ENCODE results near the gene CMTM8.

CMTM8 gene

DNA sequence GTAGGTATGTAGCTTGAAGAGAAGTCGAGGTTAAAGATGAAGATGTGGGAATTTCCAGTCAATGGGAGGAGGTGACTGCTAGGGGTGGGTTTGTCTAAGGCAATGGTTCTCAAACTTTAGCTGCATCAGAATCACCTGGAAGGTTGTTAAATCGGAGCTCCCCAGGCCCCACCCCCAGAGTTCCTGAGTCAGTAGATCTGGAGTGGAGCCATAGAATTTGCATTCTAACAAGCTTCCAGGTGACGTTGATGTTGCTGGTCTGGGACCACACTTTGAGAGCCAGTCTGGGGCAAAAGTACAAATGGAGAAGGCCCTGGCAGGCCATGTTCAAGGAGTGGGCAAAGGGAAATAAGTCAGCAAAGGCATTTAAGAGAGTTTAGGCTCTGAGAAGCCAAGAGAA lies 69.1 kb downstream of the CMTM8 start:
- no peak for DNase-seq (ENCODE audit: extremely low spot score)
- TF ChIP-seq L3MBTL2 (conservative IDR thresholded peaks at IDR 0.05) = no peak
- POLR2A ChIA-PET = no interaction called here
- CTCF ChIA-PET = interaction anchor here (1.1 kb wide), 1 partner anchor 10 kb away, joined by 3 read pairs; no protein-coding TSS in a partner anchor

GRCh38 chr3:32308378-32308777 lies 69.9 kb downstream of the CMTM8 start:
- POLR2A ChIA-PET = no interaction called here
- CTCF ChIA-PET = no interaction called here
- TF ChIP-seq SUZ12 (IDR thresholded peaks at IDR 0.05) (no peak), TARDBP (IDR thresholded peaks at IDR 0.05) (no peak), FOXK2 (IDR thresholded peaks at IDR 0.05) (no peak), CTBP1 (IDR thresholded peaks at IDR 0.05; ENCODE audit: borderline replicate concordance) (no peak), ARNT (IDR thresholded peaks at IDR 0.05) (no peak), LEF1 (IDR thresholded peaks at IDR 0.05; ENCODE audit: borderline replicate concordance) (no peak), BHLHE40 (IDR thresholded peaks at IDR 0.05; ENCODE audit: borderline replicate concordance) (no peak), FOXA1 (IDR thresholded peaks at IDR 0.05) (no peak), FOXM1 (IDR thresholded peaks at IDR 0.05; ENCODE audit: borderline replicate concordance) (no peak), SP1 (IDR thresholded peaks at IDR 0.05) (no peak), ELF4 (IDR thresholded peaks at IDR 0.05) (no peak), L3MBTL2 (conservative IDR thresholded peaks at IDR 0.05) (no peak), ZNF384 (IDR thresholded peaks at IDR 0.05) (no peak), PKNOX1 (IDR thresholded peaks at IDR 0.05) (no peak), NFRKB (IDR thresholded peaks at IDR 0.05) (no peak), HDGF (IDR thresholded peaks at IDR 0.05; ENCODE audit: borderline replicate concordance) (no peak)
- DNase-seq (ENCODE audit: extremely low spot score) = no peak

DNA sequence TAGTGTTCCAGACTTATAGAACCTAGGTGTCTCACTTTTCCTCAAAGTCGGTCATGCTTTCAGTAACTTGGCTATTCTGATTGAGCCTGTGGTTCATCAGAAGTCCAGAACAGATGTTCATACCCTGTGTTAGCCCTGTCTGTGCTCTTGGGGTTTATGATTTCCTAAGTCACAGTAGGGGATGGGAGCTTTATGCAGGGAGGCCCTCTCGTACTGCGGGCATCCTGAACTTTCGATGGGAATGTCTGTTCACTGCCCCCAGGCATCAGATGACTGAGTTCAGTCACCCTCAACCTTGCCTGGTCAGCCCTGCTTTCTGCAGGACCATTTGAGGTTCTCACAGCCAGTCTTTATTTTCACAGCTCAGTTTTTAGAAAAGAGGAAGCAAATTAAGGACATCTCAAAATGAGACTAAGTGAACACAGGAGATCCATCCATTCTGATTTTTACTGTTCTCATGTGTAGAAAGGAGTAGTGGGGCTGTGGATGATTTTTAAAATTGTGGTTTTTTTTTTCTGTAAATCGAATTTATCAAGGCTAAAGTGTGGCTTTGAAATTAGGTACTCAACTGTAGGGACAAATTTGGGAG lies 71.3 kb downstream of the CMTM8 start:
- ChIA-PET CTCF (interaction anchor here (0.7 kb wide), 1 partner anchor 58 kb away, joined by 3 read pairs; no protein-coding TSS in a partner anchor), POLR2A (no interaction called here)
- no peak for TF ChIP-seq PKNOX1 (IDR thresholded peaks at IDR 0.05)
- TF ChIP-seq TARDBP (IDR thresholded peaks at IDR 0.05) = no peak
- TF ChIP-seq LEF1 (IDR thresholded peaks at IDR 0.05; ENCODE audit: borderline replicate concordance) = no peak
- TF ChIP-seq FOXA1 (IDR thresholded peaks at IDR 0.05) = no peak
- no peak for TF ChIP-seq BHLHE40 (IDR thresholded peaks at IDR 0.05; ENCODE audit: borderline replicate concordance)
- TF ChIP-seq CTBP1 (IDR thresholded peaks at IDR 0.05; ENCODE audit: borderline replicate concordance) = no peak
- no peak for TF ChIP-seq FOXM1 (IDR thresholded peaks at IDR 0.05; ENCODE audit: borderline replicate concordance)
- TF ChIP-seq ELF4 (IDR thresholded peaks at IDR 0.05) = no peak
- no peak for TF ChIP-seq FOXK2 (IDR thresholded peaks at IDR 0.05)
- TF ChIP-seq ARNT (IDR thresholded peaks at IDR 0.05) = no peak
- no peak for TF ChIP-seq SP1 (IDR thresholded peaks at IDR 0.05)
- no peak for TF ChIP-seq SUZ12 (IDR thresholded peaks at IDR 0.05)
- TF ChIP-seq HDGF (IDR thresholded peaks at IDR 0.05; ENCODE audit: borderline replicate concordance) = no peak
- TF ChIP-seq NFRKB (IDR thresholded peaks at IDR 0.05) = no peak
- TF ChIP-seq L3MBTL2 (conservative IDR thresholded peaks at IDR 0.05) = no peak
- TF ChIP-seq ZNF384 (IDR thresholded peaks at IDR 0.05) = no peak
- DNase-seq (ENCODE audit: extremely low spot score) = no peak

DNA sequence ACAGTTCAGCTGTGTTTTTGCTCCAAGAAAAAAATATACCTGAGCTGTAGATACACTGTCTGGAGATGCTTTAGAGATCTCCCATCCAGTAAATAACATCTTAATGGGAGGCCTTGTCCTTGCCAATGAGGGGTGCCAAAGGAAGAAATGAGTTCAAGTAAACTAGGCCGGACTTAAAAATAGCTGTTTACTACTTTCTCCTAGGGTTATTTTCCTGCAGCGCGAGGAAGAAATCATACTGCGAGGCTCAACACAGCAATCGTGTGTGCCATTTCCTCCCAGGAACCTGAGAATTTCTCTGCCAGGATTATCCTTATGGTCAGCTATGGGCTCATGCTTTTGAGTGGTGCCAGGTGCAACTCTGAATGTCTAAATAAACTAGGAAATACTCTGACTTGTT lies 71.9 kb downstream of the CMTM8 start:
- POLR2A ChIA-PET = no interaction called here
- DNase-seq (ENCODE audit: extremely low spot score) = no peak
- TF ChIP-seq L3MBTL2 (conservative IDR thresholded peaks at IDR 0.05) (no peak), ELF4 (IDR thresholded peaks at IDR 0.05) (no peak), SP1 (IDR thresholded peaks at IDR 0.05) (no peak)

GRCh38 chr3:32310918-32311839 lies 72.7 kb downstream of the CMTM8 start:
- no peak for TF ChIP-seq CTBP1 (IDR thresholded peaks at IDR 0.05; ENCODE audit: borderline replicate concordance)
- peak; percentile 59 for TF ChIP-seq PKNOX1 (IDR thresholded peaks at IDR 0.05)
- CTCF ChIA-PET = no interaction called here

More for the DNA sequence above, 71.9 kb downstream of the CMTM8 start:
- CTCF ChIA-PET = no interaction called here

DNA sequence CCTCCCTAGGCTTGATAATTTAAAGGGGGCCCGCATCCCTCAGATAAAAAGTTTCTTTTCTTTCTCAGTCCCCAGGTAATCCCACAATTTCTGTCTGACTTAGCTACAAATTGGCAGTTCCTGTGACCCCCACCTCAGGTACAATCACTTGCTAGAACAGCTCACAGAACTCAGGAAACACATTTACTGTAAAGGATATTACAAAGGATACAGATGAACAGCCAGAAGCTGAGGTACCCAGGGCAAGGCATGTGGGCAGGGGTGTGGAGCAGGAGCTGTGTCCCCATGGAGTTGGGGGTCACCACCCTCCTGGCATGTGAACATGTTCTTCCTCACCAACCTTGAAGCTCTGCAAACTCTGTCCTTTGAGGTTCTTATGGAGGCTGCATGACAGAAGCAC lies 73.8 kb downstream of the CMTM8 start:
- ChIA-PET POLR2A (no interaction called here), CTCF (interaction anchor here (0.5 kb wide), 1 partner anchor 122 kb away, joined by 3 read pairs; no protein-coding TSS in a partner anchor)
- TF ChIP-seq CTBP1 (IDR thresholded peaks at IDR 0.05; ENCODE audit: borderline replicate concordance) (no peak), L3MBTL2 (conservative IDR thresholded peaks at IDR 0.05) (no peak), SP1 (IDR thresholded peaks at IDR 0.05) (no peak), PKNOX1 (IDR thresholded peaks at IDR 0.05) (no peak), HDGF (IDR thresholded peaks at IDR 0.05; ENCODE audit: borderline replicate concordance) (no peak), ZNF384 (IDR thresholded peaks at IDR 0.05) (no peak), ELF4 (IDR thresholded peaks at IDR 0.05) (no peak), BHLHE40 (IDR thresholded peaks at IDR 0.05; ENCODE audit: borderline replicate concordance) (no peak), FOXK2 (IDR thresholded peaks at IDR 0.05) (no peak), SUZ12 (IDR thresholded peaks at IDR 0.05) (no peak), LEF1 (IDR thresholded peaks at IDR 0.05; ENCODE audit: borderline replicate concordance) (no peak), FOXM1 (IDR thresholded peaks at IDR 0.05; ENCODE audit: borderline replicate concordance) (no peak), FOXA1 (IDR thresholded peaks at IDR 0.05) (no peak), NFRKB (IDR thresholded peaks at IDR 0.05) (no peak), ARNT (IDR thresholded peaks at IDR 0.05) (no peak), TARDBP (IDR thresholded peaks at IDR 0.05) (no peak)
- no peak for DNase-seq (ENCODE audit: extremely low spot score)

More at GRCh38 chr3:32310918-32311839, 72.7 kb downstream of the CMTM8 start:
- POLR2A ChIA-PET = no interaction called here
- DNase-seq (ENCODE audit: extremely low spot score) = no peak
